WI38 (cell line): ENCODE data around the gene BCL2.

Experiments used
- H3K4me3 ChIP-seq: 2 replicates; pipeline ENCODE4 v1.5.1; 2011; ENCODE audit warnings: low read depth, mild to moderate bottlenecking, control low read depth, low read length
- CTCF ChIP-seq: IDR thresholded peaks from 2 replicates; pipeline ENCODE4 v1.5.1; 2012; ENCODE audit warnings: low read depth, mild to moderate bottlenecking, control low read depth, low read length

The BCL2 gene

GRCh38 chr18:63158012-63158631 is 161.4 kb downstream of the BCL2 start:
- no peak overlapping the region for H3K4me3 ChIP-seq
- TF ChIP-seq CTCF: no peak

GRCh38 chr18:63157293-63158011 is 162.1 kb downstream of the BCL2 start:
- H3K4me3 ChIP-seq: no peak overlapping the region
- no peak for TF ChIP-seq CTCF

GRCh38 chr18:63155910-63156773 is 163.4 kb downstream of the BCL2 start:
- no peak for TF ChIP-seq CTCF
- no peak overlapping the region for H3K4me3 ChIP-seq

- peak; percentile 42 for TF ChIP-seq CTCF
- no peak overlapping the region for H3K4me3 ChIP-seq
These were observed 164.3 kb downstream of the BCL2 start for GRCh38 chr18:63155169-63155852.

- TF ChIP-seq CTCF: no peak
- H3K4me3 ChIP-seq: no peak overlapping the region
These were observed 165.0 kb downstream of the BCL2 start for GRCh38 chr18:63154350-63155152.

GRCh38 chr18:63152791-63153190 is 166.8 kb downstream of the BCL2 start:
- no peak overlapping the region for H3K4me3 ChIP-seq
- TF ChIP-seq CTCF: no peak
